Fibroblast of lung (primary cell): ENCODE data around the gene VGLL4. TPM values are rescaled to one million over a fixed set of nuclear protein-coding genes. Genes with fewer than 3 reads are reported as not detected.
A peak's percentile ranks its signal among the peaks of the same experiment; 100 is the strongest.

Source experiments
- DNase-seq, 2 donors: peaks; one replicate each; pipeline versions ENCODE4 v3.0.0 to v3.0.0-alpha.2; 2010; ENCODE audit warnings: low read depth in 2 of 2
- H2AFZ ChIP-seq: 2 replicates; pipeline ENCODE4 v1.5.1; 2012; ENCODE audit warnings: low read length, control low read depth, inconsistent platforms
- H3K27ac ChIP-seq: 2 replicates; pipeline ENCODE4 v1.5.1; 2011; ENCODE audit warnings: low read length, control low read depth; ENCODE audit not compliant: insufficient read depth
- H3K27me3 ChIP-seq: 2 replicates; pipeline ENCODE4 v1.5.1; 2011; ENCODE audit warnings: mild to moderate bottlenecking, low read length; ENCODE audit not compliant: control insufficient read depth, insufficient read depth
- H3K36me3 ChIP-seq: 2 replicates; pipeline ENCODE4 v1.5.1; 2011; ENCODE audit warnings: low read length; ENCODE audit not compliant: control insufficient read depth, insufficient read depth
- H3K4me1 ChIP-seq: 2 replicates; pipeline ENCODE4 v1.5.1; 2011; ENCODE audit warnings: low read length; ENCODE audit not compliant: control insufficient read depth, insufficient read depth; ENCODE audit errors: extremely low read depth
- H3K4me2 ChIP-seq: 2 replicates; pipeline ENCODE4 v1.5.1; 2011; ENCODE audit warnings: low read length, control low read depth; ENCODE audit not compliant: insufficient read depth; ENCODE audit errors: extremely low read depth
- H3K4me3 ChIP-seq, 4 experiments: fragments of 200-600 bp in 1 of 4; sonication (generic) in 1 of 4; replicated peaks in 1 of 4; 2 replicates each; pipeline ENCODE4 v1.5.1; 2011 to 2016; ENCODE audit warnings: low read length in 4 of 4, low read depth in 3 of 4, mild to moderate bottlenecking in 3 of 4, control low read depth in 2 of 4, inconsistent platforms in 1 of 4, mixed read lengths in 1 of 4; ENCODE audit not compliant: insufficient read depth in 1 of 4; ENCODE audit errors: control extremely low read depth in 1 of 4
- H3K79me2 ChIP-seq: 2 replicates; pipeline ENCODE4 v1.5.1; 2012; ENCODE audit warnings: mild to moderate bottlenecking, low read length, inconsistent platforms; ENCODE audit not compliant: control insufficient read depth, insufficient read depth
- H3K9ac ChIP-seq: 2 replicates; pipeline ENCODE4 v1.5.1; 2011; ENCODE audit warnings: mild to moderate bottlenecking, low read length, control low read depth; ENCODE audit not compliant: insufficient read depth
- H3K9me3 ChIP-seq: 2 replicates; pipeline ENCODE4 v1.5.1; 2012; ENCODE audit warnings: low read depth, low read length; ENCODE audit not compliant: control insufficient read depth, insufficient read depth
- H4K20me1 ChIP-seq: 2 replicates; pipeline ENCODE4 v1.5.1; 2011; ENCODE audit warnings: low read length; ENCODE audit not compliant: control insufficient read depth, insufficient read depth; ENCODE audit errors: extremely low read depth
- EZH2 ChIP-seq: IDR thresholded peaks from 2 replicates; pipeline ENCODE4 v1.5.1; 2012; ENCODE audit warnings: low read length, control low read depth, mild to moderate bottlenecking; ENCODE audit errors: missing control alignments
- polyA plus RNA-seq, 2 donors: library from polyadenylated mRNA; depleted of rRNA in 1 of 2; stranded (reverse) in 1 of 2; unstranded in 1 of 2; fragments of >200 nt; gene quantifications; 2 replicates each; pipeline ENCODE4 v1.2.1, GENCODE V29; 2011 to 2012; ENCODE audit warnings: missing spikeins in 1 of 2
- total RNA-seq: library from RNA; depleted of rRNA; stranded (reverse); fragments of >200 nt; gene quantifications from 2 replicates; pipeline ENCODE4 v1.2.1, GENCODE V29; 2014
- TF ChIP-seq, protein P1 (sequence below), 2 donors: IDR thresholded peaks in 1 of 2; conservative IDR thresholded peaks in 1 of 2; 1 replicate in 1 of 2; 2 replicates in 1 of 2; pipeline ENCODE4 v1.5.1; 2011 to 2012; ENCODE audit warnings: low read length in 2 of 2, control low read depth in 1 of 2, inconsistent platforms in 1 of 2, low read depth in 1 of 2, mild to moderate bottlenecking in 1 of 2

VGLL4 gene
- total and polyA plus RNA-seq, 2 donors (not counting 1 experiment from before 2014, with no cell fraction given) = 18.4 to 34.7 TPM

DNA sequence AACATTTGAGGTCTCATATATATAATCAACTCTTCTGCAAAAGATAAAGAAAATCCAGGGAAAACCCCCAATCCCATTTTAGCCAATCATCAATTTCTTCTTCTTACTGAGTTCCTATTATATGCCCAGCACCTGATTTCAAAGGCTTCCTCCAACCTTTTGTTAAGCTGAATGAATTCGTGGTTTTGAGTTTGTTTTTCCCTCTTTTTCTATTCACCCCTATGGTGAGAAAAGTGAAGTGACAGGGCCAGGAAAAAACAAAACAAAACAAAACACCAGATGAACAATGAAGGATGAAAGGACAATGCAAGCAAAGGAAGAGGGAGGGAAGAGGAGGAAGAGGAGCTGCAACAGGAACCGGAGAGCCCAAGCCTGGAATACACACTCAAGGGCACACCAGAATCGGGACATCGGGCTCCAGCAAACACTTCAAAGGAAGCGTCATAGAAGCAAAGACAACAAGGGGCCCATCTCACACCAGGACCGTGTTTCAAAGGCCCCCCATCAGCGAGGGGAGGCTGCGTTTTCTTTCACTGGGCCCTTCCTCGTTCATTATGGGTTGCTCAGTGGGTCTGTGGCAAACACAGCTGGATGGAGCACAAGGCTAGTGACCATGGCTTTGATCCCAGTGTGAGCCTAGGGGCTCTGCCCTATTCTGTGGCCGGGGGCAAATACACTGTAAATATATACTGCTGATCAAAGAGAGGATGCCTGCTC lies 50.2 kb downstream of the VGLL4 start:
- Histone ChIP-seq H2AFZ (no peak overlapping the region), H3K27ac (no peak overlapping the region), H3K4me3 (no peak overlapping the region), H3K4me1 (peaks cover 20% of the 10 kb centered on the region), H3K4me2 (no peak overlapping the region), H3K79me2 (peaks cover 70% of the 10 kb centered on the region), H3K9ac (no peak overlapping the region), H3K9me3 (no peaks in the 10 kb centered on the region), H4K20me1 (no peaks in the 10 kb centered on the region), H3K27me3 (no peaks in the 10 kb centered on the region), H3K36me3 (no peaks in the 10 kb centered on the region)
- no peak for TF ChIP-seq EZH2
- TF ChIP-seq, protein P1, sequence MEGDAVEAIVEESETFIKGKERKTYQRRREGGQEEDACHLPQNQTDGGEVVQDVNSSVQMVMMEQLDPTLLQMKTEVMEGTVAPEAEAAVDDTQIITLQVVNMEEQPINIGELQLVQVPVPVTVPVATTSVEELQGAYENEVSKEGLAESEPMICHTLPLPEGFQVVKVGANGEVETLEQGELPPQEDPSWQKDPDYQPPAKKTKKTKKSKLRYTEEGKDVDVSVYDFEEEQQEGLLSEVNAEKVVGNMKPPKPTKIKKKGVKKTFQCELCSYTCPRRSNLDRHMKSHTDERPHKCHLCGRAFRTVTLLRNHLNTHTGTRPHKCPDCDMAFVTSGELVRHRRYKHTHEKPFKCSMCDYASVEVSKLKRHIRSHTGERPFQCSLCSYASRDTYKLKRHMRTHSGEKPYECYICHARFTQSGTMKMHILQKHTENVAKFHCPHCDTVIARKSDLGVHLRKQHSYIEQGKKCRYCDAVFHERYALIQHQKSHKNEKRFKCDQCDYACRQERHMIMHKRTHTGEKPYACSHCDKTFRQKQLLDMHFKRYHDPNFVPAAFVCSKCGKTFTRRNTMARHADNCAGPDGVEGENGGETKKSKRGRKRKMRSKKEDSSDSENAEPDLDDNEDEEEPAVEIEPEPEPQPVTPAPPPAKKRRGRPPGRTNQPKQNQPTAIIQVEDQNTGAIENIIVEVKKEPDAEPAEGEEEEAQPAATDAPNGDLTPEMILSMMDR (conservative IDR thresholded peaks at IDR 0.05 in 1 of 2, IDR thresholded peaks at IDR 0.05 in 1 of 2; ENCODE audit: low read depth in 1 of 2, low read length in 2 of 2) = no peak
- DNase-seq = no peak

DNA sequence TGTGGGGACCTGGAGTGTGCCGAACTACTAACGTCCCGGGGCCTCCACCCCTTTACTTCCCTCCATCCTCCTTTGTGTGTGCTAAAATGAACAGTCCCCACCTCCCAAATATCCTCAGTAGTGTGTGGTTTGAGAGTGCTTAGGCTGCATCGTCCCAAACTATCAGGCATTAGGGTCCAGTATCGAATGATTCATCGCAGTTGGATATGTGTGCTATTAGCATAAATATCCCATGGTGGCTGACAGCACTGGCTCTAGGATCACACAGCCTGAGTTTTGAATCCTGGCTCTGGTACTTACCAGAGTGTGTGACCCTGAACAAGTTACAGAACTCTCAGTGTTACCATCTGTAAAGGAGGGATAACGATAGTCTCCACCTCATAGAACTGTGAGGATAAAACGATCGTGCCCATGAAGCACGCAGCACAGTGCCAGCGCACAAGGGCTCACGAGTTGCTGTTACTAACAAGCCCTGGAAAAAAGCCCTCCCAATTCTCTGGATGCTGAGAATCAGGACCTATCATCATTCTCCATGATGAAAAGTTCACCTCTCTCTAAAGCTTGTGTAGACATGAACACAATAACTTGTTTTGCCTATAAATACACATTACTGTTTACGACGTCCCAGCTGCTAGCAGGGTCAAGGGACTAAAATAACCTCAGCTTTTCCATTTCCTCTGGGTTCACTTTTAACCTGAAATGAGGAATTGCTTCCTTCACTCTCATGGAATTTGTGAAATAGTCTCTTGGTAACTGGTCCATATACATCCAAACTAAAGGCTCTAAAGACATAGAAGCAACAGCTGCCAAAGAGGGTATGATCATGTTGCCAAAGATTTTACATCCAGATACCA lies 51.0 kb downstream of the VGLL4 start:
- Histone ChIP-seq H3K4me1 (peaks cover 20% of the 10 kb centered on the region), H3K4me3 (no peak overlapping the region)
- TF ChIP-seq, protein P1 (conservative IDR thresholded peaks at IDR 0.05 in 1 of 2, IDR thresholded peaks at IDR 0.05 in 1 of 2; ENCODE audit: low read depth in 1 of 2, low read length in 2 of 2) = no peak
- TF ChIP-seq EZH2 = no peak

More for the DNA sequence above, 51.0 kb downstream of the VGLL4 start:
- Histone ChIP-seq H3K36me3 (no peaks in the 10 kb centered on the region), H4K20me1 (no peaks in the 10 kb centered on the region), H3K79me2 (peaks cover 70% of the 10 kb centered on the region), H3K9me3 (no peaks in the 10 kb centered on the region), H3K27ac (peak overlapping the region; percentile 64), H2AFZ (no peak overlapping the region), H3K4me2 (peak overlapping the region; percentile 44), H3K9ac (peak overlapping the region; percentile 16), H3K27me3 (no peaks in the 10 kb centered on the region)
- DNase-seq = peak in 1 of 2 donors; percentile 83
